GM12875 (cell line): ENCODE results near the gene SEMA3A.
"Not testable (repeated sequence)": the region's sequence is repeated elsewhere in the genome, so short reads cannot be mapped to it uniquely, and the experiment has no call there.

Experiments used
- H3K4me3 ChIP-seq: one replicate; pipeline ENCODE4 v1.5.1; 2011; ENCODE audit warnings: low read depth, low read length, control low read depth
- TF ChIP-seq, protein P1 (sequence below): IDR thresholded peaks from 2 replicates; pipeline ENCODE4 v1.5.1; 2011; ENCODE audit warnings: low read depth, mild to moderate bottlenecking, control low read depth, inconsistent platforms, low read length, moderate library complexity, borderline replicate concordance; ENCODE audit not compliant: insufficient read depth

SEMA3A gene

DNA sequence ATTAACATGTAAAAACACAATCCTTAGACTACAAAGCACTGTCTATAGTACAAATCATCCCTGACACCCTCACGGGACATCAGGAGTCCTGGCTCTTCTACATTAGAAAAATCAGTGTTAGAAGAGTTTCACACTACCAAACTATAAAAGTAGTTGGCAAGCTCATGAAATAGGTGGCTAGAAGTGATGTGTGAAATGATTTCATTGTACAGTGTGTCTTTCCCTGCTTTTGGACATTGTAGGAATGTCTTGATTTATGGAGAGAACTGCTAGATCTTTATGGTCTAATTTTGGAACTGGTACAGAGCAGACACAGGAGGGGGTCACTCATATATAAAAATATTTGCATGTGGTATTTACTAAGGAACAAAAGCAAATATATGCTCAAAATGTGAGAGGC is 33.2 kb downstream of the SEMA3A start:
- TF ChIP-seq, protein P1, sequence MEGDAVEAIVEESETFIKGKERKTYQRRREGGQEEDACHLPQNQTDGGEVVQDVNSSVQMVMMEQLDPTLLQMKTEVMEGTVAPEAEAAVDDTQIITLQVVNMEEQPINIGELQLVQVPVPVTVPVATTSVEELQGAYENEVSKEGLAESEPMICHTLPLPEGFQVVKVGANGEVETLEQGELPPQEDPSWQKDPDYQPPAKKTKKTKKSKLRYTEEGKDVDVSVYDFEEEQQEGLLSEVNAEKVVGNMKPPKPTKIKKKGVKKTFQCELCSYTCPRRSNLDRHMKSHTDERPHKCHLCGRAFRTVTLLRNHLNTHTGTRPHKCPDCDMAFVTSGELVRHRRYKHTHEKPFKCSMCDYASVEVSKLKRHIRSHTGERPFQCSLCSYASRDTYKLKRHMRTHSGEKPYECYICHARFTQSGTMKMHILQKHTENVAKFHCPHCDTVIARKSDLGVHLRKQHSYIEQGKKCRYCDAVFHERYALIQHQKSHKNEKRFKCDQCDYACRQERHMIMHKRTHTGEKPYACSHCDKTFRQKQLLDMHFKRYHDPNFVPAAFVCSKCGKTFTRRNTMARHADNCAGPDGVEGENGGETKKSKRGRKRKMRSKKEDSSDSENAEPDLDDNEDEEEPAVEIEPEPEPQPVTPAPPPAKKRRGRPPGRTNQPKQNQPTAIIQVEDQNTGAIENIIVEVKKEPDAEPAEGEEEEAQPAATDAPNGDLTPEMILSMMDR: no peak
- H3K4me3 ChIP-seq: no peak overlapping the region

DNA sequence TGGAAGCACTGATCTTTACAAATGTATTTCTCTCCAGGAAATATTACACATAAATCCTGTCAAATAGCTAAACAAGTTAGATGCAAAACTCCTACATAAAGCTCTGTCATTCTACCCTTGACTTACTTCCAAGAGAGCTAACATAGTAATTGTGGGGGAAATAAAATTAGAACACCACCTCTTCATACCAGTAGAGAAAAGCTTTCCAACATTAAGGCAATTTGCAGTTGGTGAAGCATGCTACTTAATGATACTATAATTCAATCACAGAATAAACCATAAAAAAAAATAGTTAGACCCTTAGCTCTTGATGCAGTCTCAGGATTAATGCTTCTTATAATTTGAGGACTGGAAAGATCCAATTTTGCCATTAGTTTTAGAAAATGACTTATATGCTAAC is 35.2 kb downstream of the SEMA3A start:
- TF ChIP-seq, protein P1: no peak
- no peak overlapping the region for H3K4me3 ChIP-seq

GRCh38 chr7:84157171-84157570 is 37.4 kb downstream of the SEMA3A start:
- TF ChIP-seq, protein P1: no peak
- no peak overlapping the region for H3K4me3 ChIP-seq

DNA sequence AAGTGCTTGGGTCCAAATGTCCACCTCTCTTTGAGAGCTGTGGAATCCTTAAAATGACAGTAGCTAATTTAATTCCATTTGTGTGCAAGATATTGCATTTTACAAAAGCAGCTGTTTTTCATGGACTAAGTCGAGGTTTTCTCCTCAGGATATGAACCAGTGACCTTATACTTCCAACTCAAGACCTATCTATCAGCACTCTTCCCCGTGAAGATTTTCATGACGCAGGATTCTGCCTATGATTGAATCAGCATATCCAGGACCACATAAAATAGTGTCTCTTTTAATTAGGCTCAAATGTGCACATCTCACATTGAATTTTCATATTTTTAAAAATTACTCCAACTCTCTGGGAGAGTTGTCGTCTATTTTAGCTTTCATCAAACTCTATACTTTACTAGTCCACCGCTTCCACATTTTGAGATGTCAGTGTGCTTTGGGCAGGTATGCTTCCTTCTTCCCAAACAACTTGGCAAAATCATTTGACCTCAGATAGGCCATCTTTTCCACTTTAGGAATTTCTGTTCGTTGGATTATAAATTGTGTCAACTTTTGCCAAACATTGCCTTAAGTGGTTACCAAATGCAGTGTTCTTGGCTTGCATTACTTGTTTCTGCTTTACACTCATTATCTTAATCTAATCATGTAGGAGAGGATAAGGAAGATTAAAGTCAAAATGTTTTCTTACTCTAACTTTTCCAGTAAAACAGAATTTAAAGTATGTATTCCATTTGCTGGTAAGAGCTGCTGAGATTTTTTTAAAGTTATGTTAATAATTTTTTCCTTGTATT is 39.4 kb downstream of the SEMA3A start:
- TF ChIP-seq, protein P1: no peak

DNA sequence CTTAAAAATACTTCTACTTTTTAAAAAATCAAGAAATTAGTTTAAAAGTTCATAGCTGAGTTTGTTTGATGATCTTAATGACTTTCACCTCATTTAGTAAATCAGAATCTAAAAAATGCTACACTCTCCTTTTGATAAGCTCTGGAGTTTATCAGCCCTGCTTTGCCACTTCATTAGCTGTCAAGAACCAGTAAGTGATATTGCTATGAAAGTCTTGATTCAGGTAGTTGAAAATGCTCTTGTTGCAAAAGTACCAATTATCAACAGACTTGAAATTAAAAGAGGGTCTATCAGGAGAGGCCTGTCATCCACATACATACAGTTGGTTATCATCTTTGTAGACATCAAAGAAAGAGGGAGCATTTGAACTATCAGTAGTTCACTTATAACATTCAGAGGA is 41.6 kb downstream of the SEMA3A start:
- no peak overlapping the region for H3K4me3 ChIP-seq
- TF ChIP-seq, protein P1: no peak

More for the DNA sequence above, 39.4 kb downstream of the SEMA3A start:
- H3K4me3 ChIP-seq: no peak overlapping the region

DNA sequence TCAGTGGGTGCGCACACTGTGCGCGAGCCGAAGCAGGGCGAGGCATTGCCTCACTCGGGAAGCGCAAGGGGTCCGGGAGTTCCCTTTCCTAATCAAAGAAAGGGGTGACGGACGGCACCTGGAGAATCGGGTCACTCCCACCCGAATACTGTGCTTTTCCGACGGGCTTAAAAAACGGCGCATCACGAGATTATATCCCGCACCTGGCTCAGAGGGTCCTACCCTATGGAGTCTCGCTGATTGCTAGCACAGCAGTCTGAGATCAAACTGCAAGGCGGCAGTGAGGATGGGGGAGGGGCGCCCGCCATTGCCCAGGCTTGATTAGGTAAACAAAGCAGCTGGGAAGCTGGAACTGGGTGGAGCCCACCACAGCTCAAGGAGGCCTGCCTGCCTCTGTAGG is 44.2 kb downstream of the SEMA3A start:
- not testable (repeated sequence) for H3K4me3 ChIP-seq

- TF ChIP-seq, protein P1: no peak
- H3K4me3 ChIP-seq: no peak overlapping the region
These were observed 45.0 kb downstream of the SEMA3A start for GRCh38 chr7:84149573-84149972.
